ENCODE results near the gene PDGFB.

Gene PDGFB

GRCh38 chr22:39176143-39176713 is 68.6 kb downstream of the PDGFB start:
- DNase-seq (ENCODE audit: low read depth in 3 of 3), result no peak

GRCh38 chr22:39175353-39176142 is 69.2 kb downstream of the PDGFB start:
- no peak for DNase-seq (ENCODE audit: low read depth in 3 of 3)

DNA sequence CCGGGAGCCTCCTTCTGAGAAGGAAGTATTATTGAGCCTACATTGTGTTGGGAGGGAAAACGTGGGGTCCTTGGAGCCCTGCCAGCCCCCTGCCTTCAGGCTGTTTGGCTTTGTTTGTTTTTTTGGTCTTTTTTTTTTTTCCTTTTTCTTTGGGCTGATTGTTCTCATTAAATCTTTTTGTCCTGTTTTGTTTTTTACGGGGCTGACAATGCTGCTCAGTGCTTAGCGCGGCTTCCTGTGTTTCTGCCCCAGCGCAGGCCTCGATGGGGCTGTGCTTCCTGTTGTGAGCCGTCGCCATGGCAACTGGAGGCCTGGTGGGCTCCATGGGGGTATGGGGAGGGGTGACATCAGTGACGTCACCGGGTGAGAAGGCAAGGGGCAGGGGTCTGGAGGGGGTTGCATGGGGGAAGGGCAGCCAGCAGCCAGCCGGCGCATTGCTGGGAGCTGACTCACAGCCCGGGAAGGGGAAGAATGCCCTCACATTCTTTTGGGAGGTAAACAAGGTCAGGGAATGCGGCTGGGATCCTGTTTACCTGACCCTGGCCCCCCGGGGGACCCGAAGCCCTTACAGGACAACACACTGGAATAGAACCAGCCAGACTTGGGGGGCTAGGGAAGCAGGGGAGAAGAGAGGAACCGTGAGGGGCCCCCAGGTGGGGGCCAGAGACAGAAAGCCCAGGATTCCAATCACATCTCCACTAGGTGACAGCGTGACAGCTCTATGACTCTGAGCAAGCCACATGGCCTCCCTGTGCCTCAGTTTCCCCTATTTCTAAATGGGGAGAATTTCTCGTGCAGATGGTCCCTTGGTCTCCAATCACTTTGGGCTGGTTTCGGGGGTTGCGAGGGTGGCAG is 70.1 kb downstream of the PDGFB start:
- DNase-seq (ENCODE audit: low read depth in 3 of 3), result peak in 2 of 3 experiments; percentile 30 to 41

GRCh38 chr22:39173787-39174497 is 70.8 kb downstream of the PDGFB start:
- no peak for DNase-seq (ENCODE audit: low read depth in 3 of 3)
